HepG2 (cell line): ENCODE measurements around the gene CCDC54. TPM values are rescaled to one million over a fixed set of nuclear protein-coding genes. Genes with fewer than 3 reads are reported as not detected.

Source experiments
- ATAC-seq: fragments of 200-7000 bp; cut with Tn5 transposase; 3 replicates; pipeline ENCODE4 v1.9.1; 2020; ENCODE audit warnings: mild to moderate bottlenecking, moderate library complexity
- BruUV-seq: library from RNA; stranded (reverse); fragments of 400-500 nt; replicated peaks from 2 replicates; lab custom pipeline; 2021; lab: Mats Ljungman, UMichigan
- CTCF ChIA-PET: fragments of 300-600 bp; formaldehyde crosslinking; extraction: SDS; loops from one replicate; lab custom pipeline; 2021; ENCODE audit warnings: low total read pairs, inconsistent platforms, low intra/inter-chr PET ratio; lab: Yijun Ruan, JAX
- POLR2A ChIA-PET: fragments of 350-600 bp; sonication (Branson Sonifier 250); formaldehyde crosslinking; loops from one replicate; lab custom pipeline; 2020; ENCODE audit warnings: antibody characterized with exemption, inconsistent platforms; lab: Yijun Ruan, JAX
- DNase-seq: peaks from one replicate; pipeline ENCODE4 v3.0.0-alpha.2; 2015; ENCODE audit warnings: low spot score
- FAIRE-seq: peaks from 3 replicates; lab custom pipeline; 2011; peaks lifted over from hg19 to GRCh38; lab: Jason Lieb, UNC
- H2AFZ ChIP-seq: one replicate; pipeline ENCODE4 v1.6.1; 2011; ENCODE audit warnings: low read length, inconsistent platforms
- H3K27ac ChIP-seq: fragments of 300-600 bp; 3 replicates; pipeline ENCODE4 v1.8.0; 2011; ENCODE audit warnings: mixed run types, mild to moderate bottlenecking, mixed read lengths, low read length, inconsistent platforms; ENCODE audit not compliant: insufficient read depth; ENCODE audit errors: extremely low read length
- H3K27me3 ChIP-seq, 2 experiments: fragments of 200-600 bp in 1 of 2; 2 replicates in 1 of 2; 3 replicates in 1 of 2; pipeline versions ENCODE4 v1.6.0 to v1.8.0; 2011; ENCODE audit warnings: low read length in 2 of 2, mild to moderate bottlenecking in 2 of 2, moderate library complexity in 2 of 2, inconsistent platforms in 1 of 2; ENCODE audit not compliant: insufficient read depth in 2 of 2, control insufficient read depth in 1 of 2
- H3K36me3 ChIP-seq, 2 experiments: fragments of 200-600 bp in 1 of 2; replicated peaks in 1 of 2; 2 replicates in 1 of 2; 3 replicates in 1 of 2; pipeline versions ENCODE4 v1.5.1 to v1.8.0; 2011; ENCODE audit warnings: low read length in 2 of 2, inconsistent platforms in 1 of 2; ENCODE audit not compliant: insufficient read depth in 2 of 2, control insufficient read depth in 1 of 2
- H3K4me1 ChIP-seq: 2 replicates; pipeline ENCODE4 v1.5.1; 2012; ENCODE audit warnings: low read length, inconsistent platforms; ENCODE audit not compliant: insufficient read depth
- H3K4me2 ChIP-seq: 2 replicates; pipeline ENCODE4 v1.6.0; 2011; ENCODE audit warnings: low read depth, low read length, inconsistent platforms
- H3K4me3 ChIP-seq, 3 experiments: fragments of 200-600 bp in 1 of 3; sonication (generic), shearing (Covaris generic) in 1 of 3; replicated peaks in 1 of 3; 2 replicates each; pipeline ENCODE4 v1.5.1; 2011 to 2016; ENCODE audit warnings: low read length in 3 of 3, inconsistent platforms in 2 of 3, low read depth in 2 of 3, mild to moderate bottlenecking in 2 of 3, control low read depth in 1 of 3, mixed read lengths in 1 of 3; ENCODE audit not compliant: insufficient read depth in 1 of 3
- H3K79me2 ChIP-seq: one replicate; pipeline ENCODE4 v1.6.1; 2011; ENCODE audit warnings: low read length, inconsistent platforms; ENCODE audit not compliant: insufficient read depth
- H3K9ac ChIP-seq: 2 replicates; pipeline ENCODE4 v1.6.0; 2011; ENCODE audit warnings: mild to moderate bottlenecking, low read depth, low read length, inconsistent platforms; ENCODE audit not compliant: insufficient read depth
- H3K9me3 ChIP-seq: 2 replicates; pipeline ENCODE4 v1.5.1; 2012; ENCODE audit warnings: mild to moderate bottlenecking, low read length
- H4K20me1 ChIP-seq: 2 replicates; pipeline ENCODE4 v1.6.0; 2011; ENCODE audit warnings: inconsistent platforms, mild to moderate bottlenecking, low read length, moderate library complexity; ENCODE audit not compliant: insufficient read depth
- CBX1 ChIP-seq: IDR thresholded peaks from one replicate; pipeline ENCODE4 v1.6.1; 2016; ENCODE audit warnings: antibody characterized with exemption, low read depth
- KLF16 ChIP-seq, 2 experiments: sonication (generic) in 1 of 2; formaldehyde crosslinking in 1 of 2; IDR thresholded peaks; 2 replicates each; pipeline versions ENCODE4 v1.6.1 to v1.8.0; 2016 to 2023; ENCODE audit warnings: missing genetic modification reagents in 2 of 2, missing compliant biosample characterization in 1 of 2
- SOX13 ChIP-seq, 3 experiments: fragments of 450-650 bp in 1 of 3; sonication (generic) in 1 of 3; formaldehyde crosslinking in 1 of 3; IDR thresholded peaks in 2 of 3; conservative IDR thresholded peaks in 1 of 3; 2 replicates each; pipeline versions ENCODE4 v1.5.0 to v1.6.1; 2016 to 2020; ENCODE audit warnings: antibody characterized with exemption in 1 of 3, mild to moderate bottlenecking in 1 of 3, missing compliant biosample characterization in 1 of 3, missing genetic modification reagents in 1 of 3, moderate library complexity in 1 of 3
- SOX6 ChIP-seq, 2 experiments: fragments of 450-650 bp in 1 of 2; sonication (generic) in 1 of 2; formaldehyde crosslinking in 1 of 2; IDR thresholded peaks; 2 replicates each; pipeline versions ENCODE4 v1.4.0 to v1.6.1; 2017 to 2020; ENCODE audit warnings: antibody characterized with exemption in 1 of 2, mild to moderate bottlenecking in 1 of 2, missing genetic modification reagents in 1 of 2
- TOPORS ChIP-seq: sonication (generic); formaldehyde crosslinking; IDR thresholded peaks from 2 replicates; pipeline ENCODE4 v1.8.0; 2023; ENCODE audit warnings: mild to moderate bottlenecking, missing genetic modification reagents
- ZNF350 ChIP-seq: sonication (generic); formaldehyde crosslinking; IDR thresholded peaks from 2 replicates; pipeline ENCODE4 v1.4.0; 2020; ENCODE audit warnings: mild to moderate bottlenecking, low read depth, missing genetic modification reagents, borderline replicate concordance
- ZNF746 ChIP-seq: sonication (generic); formaldehyde crosslinking; IDR thresholded peaks from 2 replicates; pipeline ENCODE4 v1.8.0; 2022; ENCODE audit warnings: mild to moderate bottlenecking, missing genetic modification reagents
- ZSCAN29 ChIP-seq: sonication (generic); formaldehyde crosslinking; conservative IDR thresholded peaks from 2 replicates; pipeline ENCODE4 v1.4.0; 2020; ENCODE audit warnings: mild to moderate bottlenecking, missing genetic modification reagents
- WGBS: methylation state at CpG from one replicate; pipeline ENCODE4 v1.1.6; 2017; ENCODE audit warnings: low lambda C conversion rate; 5-methylcytosine and 5-hydroxymethylcytosine counted together
- in situ Hi-C: cut with HindIII; loops from 2 replicates; pipeline ENCODE4 v1.10.0; 2017; ENCODE audit warnings: low pct_unique_long_range_greater_than_20kb; ENCODE audit not compliant: extremely low pct_ligation_motif_present
- intact Hi-C: fragments of 100-400 bp; cut with micrococcal nuclease; formaldehyde crosslinking; loops from one replicate; pipeline ENCODE4 v1.10.0; 2022; ENCODE audit not compliant: unreplicated experiment
- polyA plus RNA-seq, 8 experiments: library from polyadenylated mRNA; depleted of rRNA in 3 of 8; stranded (reverse) in 7 of 8; unstranded in 1 of 8; fragments of >200 nt; fragmentation: Illumina TruSeq in 4 of 8; extraction: Trizol in 4 of 8; gene quantifications; 2 replicates each; pipeline versions ENCODE4 v1.2.1 to v1.2.3, GENCODE V29; 2011 to 2016; ENCODE audit warnings: low read depth in 4 of 8, missing spikeins in 1 of 8, mixed read lengths in 1 of 8; ENCODE audit not compliant: insufficient read depth in 1 of 8
- total RNA-seq, 5 experiments: library from RNA; depleted of rRNA; stranded (reverse); fragments of >200 nt; fragmentation: Illumina TruSeq; extraction: Trizol; gene quantifications; 2 replicates each; pipeline ENCODE4 v1.2.3, GENCODE V29; 2016; ENCODE audit warnings: low read depth in 1 of 5

CCDC54 gene
- total and polyA plus RNA-seq, 2 of the 13 experiments (the other 11 are each of a cell fraction or from before 2014, with no cell fraction given): not detected

DNA sequence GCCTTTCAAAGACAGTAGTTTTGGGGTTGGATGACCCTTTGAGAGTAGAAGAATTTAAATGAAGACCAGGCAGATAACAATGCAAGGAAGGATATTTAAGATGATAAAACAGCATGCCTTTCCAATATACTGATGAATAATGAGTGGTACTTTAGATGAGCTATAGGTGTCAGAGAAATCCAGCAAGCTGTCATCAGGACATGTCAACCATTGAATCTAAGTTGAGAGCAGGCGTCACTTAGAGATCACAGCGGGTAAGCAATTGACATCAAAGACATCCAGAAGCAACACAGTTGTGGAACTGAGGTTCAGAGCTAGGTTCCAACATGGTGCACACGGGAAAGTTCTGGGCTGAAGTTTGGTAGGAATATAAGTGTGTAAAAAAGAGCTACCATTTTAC is 25.0 kb downstream of the CCDC54 start:
- no peak overlapping the region for H3K9ac ChIP-seq
- no peak overlapping the region for H3K4me3 ChIP-seq
- no peak for FAIRE-seq
- H3K4me1 ChIP-seq: no peaks in the 10 kb centered on the region
- intact Hi-C loops: no loop called here
- DNase-seq: no peak
- no peaks in the 10 kb centered on the region for H3K27me3 ChIP-seq
- no peak overlapping the region for H3K4me2 ChIP-seq
- POLR2A ChIA-PET: no interaction called here
- CTCF ChIA-PET: no interaction called here
- ATAC-seq: no peak
- TF ChIP-seq CBX1 (no peak), ZSCAN29 (no peak), SOX6 (IDR thresholded peaks at IDR 0.05) (no peak), SOX6 (CRISPR knock-in tag; IDR thresholded peaks at IDR 0.05) (no peak), ZNF350 (no peak), KLF16 (CRISPR knock-in tag; IDR thresholded peaks at IDR 0.05) (no peak), TOPORS (no peak), ZNF746 (CRISPR knock-in tag) (no peak), SOX13 (IDR thresholded peaks at IDR 0.05) (no peak), SOX13 (CRISPR knock-in tag; conservative IDR thresholded peaks at IDR 0.05 in 1 of 2, IDR thresholded peaks at IDR 0.05 in 1 of 2) (no peak)
- BruUV-seq: no TSS peak
- H2AFZ ChIP-seq: no peak overlapping the region
- no peaks in the 10 kb centered on the region for H3K79me2 ChIP-seq
- H3K27ac ChIP-seq: no peak overlapping the region
- no peaks in the 10 kb centered on the region for H3K36me3 ChIP-seq
- in situ Hi-C loops: no loop called here
- H3K9me3 ChIP-seq: no peaks in the 10 kb centered on the region
- H4K20me1 ChIP-seq: no peaks in the 10 kb centered on the region
- WGBS: 2% methylated on average over 3 of the region's 3 CpGs
